NT2/D1 (cell line): ENCODE measurements around the gene RAB40A.

ENCODE experiments used
- DNase-seq: peaks from one replicate; pipeline ENCODE4 v3.0.0-alpha.2; 2011; ENCODE audit warnings: low read depth, low spot score
- H3K27me3 ChIP-seq: 2 replicates; pipeline ENCODE4 v1.6.0; 2011; ENCODE audit warnings: mild to moderate bottlenecking; ENCODE audit not compliant: insufficient read length, insufficient read depth
- H3K36me3 ChIP-seq: 2 replicates; pipeline ENCODE4 v1.6.1; 2011; ENCODE audit warnings: mild to moderate bottlenecking, low read length, mixed read lengths; ENCODE audit not compliant: insufficient read depth, insufficient read length
- H3K4me1 ChIP-seq: 2 replicates; pipeline ENCODE4 v1.5.1; 2011; ENCODE audit not compliant: insufficient read depth, insufficient read length
- H3K4me3 ChIP-seq: 2 replicates; pipeline ENCODE4 v1.5.1; 2011; ENCODE audit warnings: low read depth; ENCODE audit not compliant: insufficient read length
- H3K9ac ChIP-seq: 2 replicates; pipeline ENCODE4 v1.6.0; 2011; ENCODE audit warnings: low read depth; ENCODE audit not compliant: insufficient read length
- H3K9me3 ChIP-seq: 2 replicates; pipeline ENCODE4 v1.5.1; 2011; ENCODE audit warnings: mild to moderate bottlenecking, low read length; ENCODE audit not compliant: insufficient read depth
- SUZ12 ChIP-seq: IDR thresholded peaks from 2 replicates; pipeline ENCODE4 v1.6.1; 2011; ENCODE audit not compliant: insufficient read length, insufficient read depth; ENCODE audit errors: extremely low read depth
- YY1 ChIP-seq: IDR thresholded peaks from 2 replicates; pipeline ENCODE4 v1.6.1; 2011; ENCODE audit not compliant: insufficient read length, insufficient read depth
- ZNF274 ChIP-seq: IDR thresholded peaks from 2 replicates; pipeline ENCODE4 v1.6.1; 2011; ENCODE audit warnings: mild to moderate bottlenecking, low read depth, low read length

Gene RAB40A

GRCh38 chrX:103523605-103524004, 4.3 kb upstream of the RAB40A start:
- no peak for TF ChIP-seq ZNF274
- TF ChIP-seq SUZ12, result no peak
- TF ChIP-seq YY1, result no peak
- no peak overlapping the region for H3K9ac ChIP-seq

GRCh38 chrX:103520386-103520785, 1.1 kb upstream of the RAB40A start:
- H3K36me3 ChIP-seq, result no peaks in the 10 kb centered on the region
- H3K4me3 ChIP-seq, result no peak overlapping the region
- no peaks in the 10 kb centered on the region for H3K4me1 ChIP-seq
- H3K9me3 ChIP-seq, result no peaks in the 10 kb centered on the region
- TF ChIP-seq SUZ12, result no peak
- TF ChIP-seq YY1, result no peak
- TF ChIP-seq ZNF274, result no peak
- H3K9ac ChIP-seq, result no peak overlapping the region
- DNase-seq, result no peak
- no peaks in the 10 kb centered on the region for H3K27me3 ChIP-seq

More at GRCh38 chrX:103523605-103524004, 4.3 kb upstream of the RAB40A start:
- Histone ChIP-seq H3K36me3 (no peaks in the 10 kb centered on the region), H3K4me1 (no peaks in the 10 kb centered on the region), H3K4me3 (no peak overlapping the region), H3K27me3 (no peaks in the 10 kb centered on the region), H3K9me3 (no peaks in the 10 kb centered on the region)
- no peak for DNase-seq

GRCh38 chrX:103518571-103518970, 718 bp downstream of the RAB40A start:
- Histone ChIP-seq H3K27me3 (no peaks in the 10 kb centered on the region), H3K4me3 (no peak overlapping the region), H3K9me3 (no peaks in the 10 kb centered on the region), H3K36me3 (no peaks in the 10 kb centered on the region), H3K9ac (no peak overlapping the region), H3K4me1 (no peaks in the 10 kb centered on the region)
- DNase-seq, result no peak
- TF ChIP-seq SUZ12, result no peak
- no peak for TF ChIP-seq YY1
- no peak for TF ChIP-seq ZNF274

GRCh38 chrX:103517246-103517645, 2.0 kb downstream of the RAB40A start:
- no peaks in the 10 kb centered on the region for H3K4me1 ChIP-seq
- DNase-seq, result no peak
- H3K9ac ChIP-seq, result no peak overlapping the region
- H3K4me3 ChIP-seq, result no peak overlapping the region
- no peaks in the 10 kb centered on the region for H3K27me3 ChIP-seq
- no peaks in the 10 kb centered on the region for H3K36me3 ChIP-seq
- no peaks in the 10 kb centered on the region for H3K9me3 ChIP-seq
- TF ChIP-seq ZNF274 (no peak), SUZ12 (no peak), YY1 (no peak)

- Histone ChIP-seq H3K9me3 (no peaks in the 10 kb centered on the region), H3K4me3 (no peak overlapping the region), H3K9ac (no peak overlapping the region), H3K27me3 (no peaks in the 10 kb centered on the region), H3K4me1 (no peaks in the 10 kb centered on the region), H3K36me3 (no peaks in the 10 kb centered on the region)
- TF ChIP-seq YY1, result no peak
- TF ChIP-seq SUZ12, result no peak
- no peak for TF ChIP-seq ZNF274
- DNase-seq, result no peak
Measured at GRCh38 chrX:103513476-103514108, 5.7 kb downstream of the RAB40A start.

GRCh38 chrX:103513067-103513466, 6.2 kb downstream of the RAB40A start:
- no peak overlapping the region for H3K9ac ChIP-seq
- H3K4me1 ChIP-seq, result no peaks in the 10 kb centered on the region
- H3K9me3 ChIP-seq, result no peaks in the 10 kb centered on the region
- H3K4me3 ChIP-seq, result no peak overlapping the region
- no peak for TF ChIP-seq SUZ12
- TF ChIP-seq YY1, result no peak
- no peak for TF ChIP-seq ZNF274
- no peaks in the 10 kb centered on the region for H3K27me3 ChIP-seq
- DNase-seq, result no peak
- no peaks in the 10 kb centered on the region for H3K36me3 ChIP-seq

- Histone ChIP-seq H3K9ac (no peak overlapping the region), H3K4me1 (no peaks in the 10 kb centered on the region), H3K4me3 (no peak overlapping the region), H3K36me3 (no peaks in the 10 kb centered on the region), H3K27me3 (no peaks in the 10 kb centered on the region), H3K9me3 (no peaks in the 10 kb centered on the region)
- TF ChIP-seq SUZ12 (no peak), ZNF274 (no peak), YY1 (no peak)
- DNase-seq, result no peak
Measured at GRCh38 chrX:103510031-103510430, 9.3 kb downstream of the RAB40A start.
